GM12878 (cell line): ENCODE results near the gene ITK. TPM values are rescaled to one million over a fixed set of nuclear protein-coding genes. Genes with fewer than 3 reads are reported as not detected.
A peak's percentile ranks its signal among the peaks of the same experiment; 100 is the strongest.

ENCODE experiments used
- BCL11A ChIP-seq: IDR thresholded peaks from 2 replicates; pipeline ENCODE4 v1.6.1; 2011; ENCODE audit warnings: low read depth, low read length
- BMI1 ChIP-seq: fragments of 450-650 bp; IDR thresholded peaks from 2 replicates; pipeline ENCODE4 v1.6.1; 2016; ENCODE audit warnings: mild to moderate bottlenecking, moderate library complexity, borderline replicate concordance
- CBFB ChIP-seq: IDR thresholded peaks from 2 replicates; pipeline ENCODE4 v1.6.1; 2016; ENCODE audit warnings: antibody characterized with exemption, low read depth
- CBX3 ChIP-seq: fragments of 200-600 bp; sonication (generic); IDR thresholded peaks from 2 replicates; pipeline ENCODE4 v1.6.1; 2016; ENCODE audit warnings: low read depth, borderline replicate concordance
- CBX5 ChIP-seq: sonication (generic); IDR thresholded peaks from 2 replicates; pipeline ENCODE4 v1.6.1; 2016; ENCODE audit warnings: low read depth, moderate library complexity, mild to moderate bottlenecking, inconsistent platforms
- ESRRA ChIP-seq: IDR thresholded peaks from 2 replicates; pipeline ENCODE4 v1.6.1; 2012; ENCODE audit warnings: mild to moderate bottlenecking, low read length, improper control_type of control experiment
- EZH2 ChIP-seq: IDR thresholded peaks from 2 replicates; pipeline ENCODE4 v1.6.1; 2012; ENCODE audit warnings: low read depth, mild to moderate bottlenecking, control low read depth, inconsistent platforms, low read length, borderline replicate concordance; ENCODE audit not compliant: control insufficient read depth
- HDGF ChIP-seq: fragments of 450-650 bp; IDR thresholded peaks from 2 replicates; pipeline ENCODE4 v1.6.1; 2016; ENCODE audit warnings: antibody characterized with exemption
- IRF5 ChIP-seq: fragments of 450-650 bp; IDR thresholded peaks from 2 replicates; pipeline ENCODE4 v1.6.1; 2017; ENCODE audit warnings: borderline replicate concordance
- MTA3 ChIP-seq: IDR thresholded peaks from 2 replicates; pipeline ENCODE4 v1.6.1; 2012; ENCODE audit warnings: low read length, inconsistent platforms, borderline replicate concordance
- MYC ChIP-seq: IDR thresholded peaks from 2 replicates; pipeline ENCODE4 v1.6.1; 2011; ENCODE audit warnings: mild to moderate bottlenecking, low read length, moderate library complexity, inconsistent platforms; ENCODE audit not compliant: insufficient read depth, insufficient replicate concordance, insufficient read length, severe bottlenecking
- NFXL1 ChIP-seq: fragments of 450-650 bp; IDR thresholded peaks from 2 replicates; pipeline ENCODE4 v1.6.1; 2017; ENCODE audit warnings: antibody characterized with exemption, mild to moderate bottlenecking, borderline replicate concordance
- NR2C1 ChIP-seq: fragments of 450-650 bp; IDR thresholded peaks from 2 replicates; pipeline ENCODE4 v1.6.1; 2017; ENCODE audit warnings: antibody characterized with exemption, mild to moderate bottlenecking, moderate library complexity
- PAX8 ChIP-seq: fragments of 450-650 bp; IDR thresholded peaks from 2 replicates; pipeline ENCODE4 v1.6.1; 2017; ENCODE audit warnings: mild to moderate bottlenecking, moderate library complexity
- POLR2AphosphoS5 ChIP-seq: IDR thresholded peaks from 2 replicates; pipeline ENCODE4 v1.6.1; 2011; ENCODE audit warnings: mild to moderate bottlenecking, low read length, inconsistent platforms
- SREBF1 ChIP-seq: IDR thresholded peaks from 2 replicates; pipeline ENCODE4 v1.6.1; 2012; ENCODE audit warnings: mild to moderate bottlenecking, low read length
- TAF1 ChIP-seq: IDR thresholded peaks from 2 replicates; pipeline ENCODE4 v1.6.1; 2011; ENCODE audit warnings: mild to moderate bottlenecking, low read depth, low read length, borderline replicate concordance
- WRNIP1 ChIP-seq: IDR thresholded peaks from 2 replicates; pipeline ENCODE4 v1.6.1; 2011; ENCODE audit warnings: low read depth, low read length, improper control_type of control experiment, borderline replicate concordance
- YY1 ChIP-seq: IDR thresholded peaks from 2 replicates; pipeline ENCODE4 v1.6.1; 2011; ENCODE audit warnings: low read depth, mild to moderate bottlenecking, low read length
- ZBTB4 ChIP-seq: fragments of 450-650 bp; formaldehyde crosslinking; IDR thresholded peaks from 2 replicates; pipeline ENCODE4 v1.4.0; 2022; ENCODE audit warnings: mild to moderate bottlenecking, moderate library complexity
- ZNF622 ChIP-seq: fragments of 450-650 bp; IDR thresholded peaks from 2 replicates; pipeline ENCODE4 v1.6.1; 2017; ENCODE audit warnings: mild to moderate bottlenecking, inconsistent platforms
- ZZZ3 ChIP-seq: IDR thresholded peaks from 2 replicates; pipeline ENCODE4 v1.6.1; 2011; ENCODE audit warnings: low read depth; ENCODE audit not compliant: control insufficient read depth, insufficient read length
- polyA plus RNA-seq, 11 experiments: library from polyadenylated mRNA; depleted of rRNA in 4 of 11; unstranded in 6 of 11; stranded (reverse) in 5 of 11; fragments of >200 nt; fragmentation: Nextera tagmentation in 4 of 11; fragmentation: Illumina TruSeq in 1 of 11; extraction: Ambion mirVana in 4 of 11; extraction: Trizol in 1 of 11; gene quantifications; 1 replicate in 1 of 11; 2 replicates in 10 of 11; pipeline versions ENCODE4 v1.2.1 to v1.2.3, GENCODE V29; 2011 to 2016; ENCODE audit warnings: inconsistent platforms in 2 of 11, missing spikeins in 2 of 11, low read depth in 1 of 11
- total RNA-seq, 4 experiments: library from RNA; depleted of rRNA in 3 of 4; stranded (reverse); fragments of >200 nt in 3 of 4; fragmentation: Illumina TruSeq in 1 of 4; extraction: Trizol in 1 of 4; gene quantifications; 2 replicates each; pipeline versions ENCODE4 v1.2.1 to v1.2.3, GENCODE V29; 2013 to 2021
- TF ChIP-seq, protein P1 (sequence below): IDR thresholded peaks from 2 replicates; pipeline ENCODE4 v1.6.1; 2011; ENCODE audit warnings: mild to moderate bottlenecking, low read depth, low read length, moderate library complexity; ENCODE audit not compliant: insufficient replicate concordance
- TF ChIP-seq, protein P2 (sequence below): fragments of 150-350 bp; IDR thresholded peaks from 2 replicates; pipeline ENCODE4 v1.6.1; 2014; ENCODE audit warnings: mild to moderate bottlenecking, low read depth, low read length

The ITK gene
- total and polyA plus RNA-seq, 10 of the 15 experiments (the other 5 are each of a cell fraction or from before 2014, with no cell fraction given), result 0.05 to 2.4 (median 0.76) TPM

DNA sequence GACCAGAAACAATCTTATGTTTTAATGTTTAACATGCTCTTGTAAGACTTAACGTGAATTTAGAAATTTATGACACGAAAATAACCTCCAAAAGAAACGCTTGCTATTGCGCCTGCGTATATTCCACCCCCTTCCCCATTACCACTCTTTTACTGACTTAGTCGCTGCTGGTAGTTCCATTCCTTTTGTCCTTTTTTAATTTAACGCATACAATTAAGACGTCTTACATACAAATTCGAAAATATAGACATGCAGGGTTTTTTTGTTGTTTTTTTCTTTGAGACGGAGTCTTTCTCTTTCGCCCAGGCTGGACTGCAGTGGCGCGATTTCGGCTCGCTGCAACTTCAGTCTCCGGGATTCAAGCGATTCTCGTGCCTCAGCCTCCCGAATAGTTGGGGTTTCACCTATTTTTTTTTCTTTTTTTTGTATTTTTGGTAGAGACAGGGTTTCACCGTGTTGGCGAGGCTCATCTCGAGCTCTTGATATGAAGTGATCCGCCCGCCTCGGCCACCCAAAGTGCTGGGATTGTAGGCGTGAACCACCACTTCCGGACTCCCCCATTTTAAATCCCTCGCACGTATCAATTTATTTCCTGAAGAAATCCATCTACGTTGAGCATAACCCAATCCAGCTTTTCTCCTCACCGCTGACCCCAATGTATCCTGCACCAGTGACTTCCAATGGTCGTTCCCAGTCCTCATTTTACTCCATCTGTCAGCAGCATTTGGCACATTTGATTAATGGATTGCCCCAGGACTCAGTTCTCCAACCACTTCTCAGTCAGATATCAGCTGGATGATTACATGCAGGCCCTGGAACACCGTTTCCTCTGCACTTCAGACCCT, 37.3 kb upstream of the ITK start (continued):
- TF ChIP-seq PAX8 (peak; percentile 82; the same call in 1 of the 2 replicates), ESRRA (no peak), HDGF (no peak), ZNF622 (no peak), TAF1 (no peak; the same call in 1 of the 2 replicates), CBX3 (no peak), BMI1 (0 out of 2 replicates have a peak, but pooled peaks have one; percentile 18), WRNIP1 (no peak), BCL11A (no peak), NFXL1 (no peak), ZZZ3 (no peak), EZH2 (no peak), NR2C1 (no peak), MTA3 (no peak; the same call in 1 of the 2 replicates), ZBTB4 (CRISPR knock-in tag) (no peak), YY1 (peak; percentile 69), IRF5 (no peak), CBFB (no peak), CBX5 (no peak), SREBF1 (no peak), POLR2AphosphoS5 (0 out of 2 replicates have a peak, but pooled peaks have one; percentile 4), MYC (no peak)
- TF ChIP-seq, protein P1, sequence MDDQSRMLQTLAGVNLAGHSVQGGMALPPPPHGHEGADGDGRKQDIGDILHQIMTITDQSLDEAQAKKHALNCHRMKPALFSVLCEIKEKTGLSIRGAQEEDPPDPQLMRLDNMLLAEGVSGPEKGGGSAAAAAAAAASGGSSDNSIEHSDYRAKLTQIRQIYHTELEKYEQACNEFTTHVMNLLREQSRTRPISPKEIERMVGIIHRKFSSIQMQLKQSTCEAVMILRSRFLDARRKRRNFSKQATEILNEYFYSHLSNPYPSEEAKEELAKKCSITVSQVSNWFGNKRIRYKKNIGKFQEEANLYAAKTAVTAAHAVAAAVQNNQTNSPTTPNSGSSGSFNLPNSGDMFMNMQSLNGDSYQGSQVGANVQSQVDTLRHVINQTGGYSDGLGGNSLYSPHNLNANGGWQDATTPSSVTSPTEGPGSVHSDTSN, result peak; percentile 33
- TF ChIP-seq, protein P2, sequence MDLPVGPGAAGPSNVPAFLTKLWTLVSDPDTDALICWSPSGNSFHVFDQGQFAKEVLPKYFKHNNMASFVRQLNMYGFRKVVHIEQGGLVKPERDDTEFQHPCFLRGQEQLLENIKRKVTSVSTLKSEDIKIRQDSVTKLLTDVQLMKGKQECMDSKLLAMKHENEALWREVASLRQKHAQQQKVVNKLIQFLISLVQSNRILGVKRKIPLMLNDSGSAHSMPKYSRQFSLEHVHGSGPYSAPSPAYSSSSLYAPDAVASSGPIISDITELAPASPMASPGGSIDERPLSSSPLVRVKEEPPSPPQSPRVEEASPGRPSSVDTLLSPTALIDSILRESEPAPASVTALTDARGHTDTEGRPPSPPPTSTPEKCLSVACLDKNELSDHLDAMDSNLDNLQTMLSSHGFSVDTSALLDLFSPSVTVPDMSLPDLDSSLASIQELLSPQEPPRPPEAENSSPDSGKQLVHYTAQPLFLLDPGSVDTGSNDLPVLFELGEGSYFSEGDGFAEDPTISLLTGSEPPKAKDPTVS, result 0 out of 2 replicates have a peak, but pooled peaks have one; percentile 24
